Keratinocyte (primary cell): ENCODE data around the gene MARCHF3.

ENCODE experiments used
- CTCF ChIP-seq, 3 experiments: IDR thresholded peaks in 1 of 3; conservative IDR thresholded peaks in 1 of 3; optimal IDR thresholded peaks in 1 of 3; 2 replicates in 2 of 3; 3 replicates in 1 of 3; pipeline versions ENCODE3 to v1.5.1; 2011; ENCODE audit warnings: low read length in 3 of 3, mild to moderate bottlenecking in 3 of 3, moderate library complexity in 2 of 3, control low read depth in 1 of 3, inconsistent platforms in 1 of 3; ENCODE audit not compliant: insufficient read depth in 2 of 3; ENCODE audit errors: extremely low read depth in 1 of 3
- EZH2 ChIP-seq: IDR thresholded peaks from one replicate; pipeline ENCODE4 v1.6.1; 2012; ENCODE audit warnings: inconsistent platforms, mild to moderate bottlenecking, low read length, moderate library complexity

GRCh38 chr5:126888175-126888574, 142.2 kb downstream of the MARCHF3 start:
- TF ChIP-seq CTCF (optimal IDR thresholded peaks at IDR 0.05 in 1 of 3, IDR thresholded peaks at IDR 0.05 in 1 of 3, conservative IDR thresholded peaks at IDR 0.05 in 1 of 3; ENCODE audit: extremely low read depth in 1 of 3, insufficient read depth in 2 of 3, low read length in 3 of 3) (no peak), EZH2 (no peak)
